ENCODE results near the gene TMSB10. TPM values are rescaled to one million over a fixed set of nuclear protein-coding genes. Genes with fewer than 3 reads are reported as not detected.

Gene TMSB10
- polyA plus RNA-seq, 3 donors: 5,130 to 7,914 (median 6,847) TPM

GRCh38 chr2:84885111-84885510, 20.3 kb upstream of the TMSB10 start:
- no peak for DNase-seq
- no peaks in the 10 kb centered on the region for H3K9me3 ChIP-seq (replicated peaks in 1 of 2; ENCODE audit: control insufficient read depth in 1 of 2, insufficient read depth in 1 of 2, low read length in 2 of 2)
- no CpG with 5 or more reads among the region's 2 CpGs for WGBS (ENCODE audit: insufficient coverage)
- Mint-ChIP-seq H3K4me3 (no peak overlapping the region), H3K27me3 (ENCODE audit: low read depth in 3 of 3) (peaks cover 25 to 27% (median 27%) of the 10 kb centered on the region in 3 donors), H3K27ac (peak overlapping the region in 1 of 7 donors; percentile 64), H3K9me3 (peaks cover 0 to 12% (median 6%) of the 10 kb centered on the region in 7 donors), H3K36me3 (peaks cover 3 to 5% of the 10 kb centered on the region in 2 donors), H3K4me1 (peaks cover 51% of the 10 kb centered on the region)
- intact Hi-C loops (cut with micrococcal nuclease): no loop called here
- no peaks in the 10 kb centered on the region for H3K36me3 ChIP-seq (replicated peaks in 1 of 2; ENCODE audit: control insufficient read depth in 1 of 2, insufficient read depth in 2 of 2, low read length in 2 of 2)
- no peak for TF ChIP-seq CTCF (IDR thresholded peaks at IDR 0.05)
- H3K4me1 ChIP-seq (ENCODE audit: control insufficient read depth in 1 of 2, insufficient read depth in 2 of 2, low read length in 2 of 2): peaks cover 45 to 54% of the 10 kb centered on the region in 2 donors
- no peak overlapping the region for H2AFZ ChIP-seq (ENCODE audit: insufficient read depth, low read depth, low read length, poor library complexity, severe bottlenecking)
- H4K20me1 ChIP-seq (ENCODE audit: insufficient read depth, low read length): no peaks in the 10 kb centered on the region
- H3K4me2 ChIP-seq (replicated peaks; ENCODE audit: extremely low read depth, low read length, poor library complexity, severe bottlenecking): no peak overlapping the region
- H3K27me3 ChIP-seq (ENCODE audit: control insufficient read depth in 2 of 2, insufficient read depth in 2 of 2, low read length in 2 of 2): peaks cover 13 to 18% of the 10 kb centered on the region in 2 donors
- H3K79me2 ChIP-seq (ENCODE audit: insufficient read depth, low read length): no peaks in the 10 kb centered on the region
- no peak overlapping the region for H3K27ac ChIP-seq (ENCODE audit: low read depth in 1 of 2, low read length in 2 of 2)
- H3K4me3 ChIP-seq (replicated peaks in 1 of 3; ENCODE audit: low read depth in 2 of 3, low read length in 3 of 3): no peak overlapping the region
- H3K9ac ChIP-seq (ENCODE audit: insufficient read depth, low read length, poor library complexity, severe bottlenecking): no peak overlapping the region

- H3K9me3 Mint-ChIP-seq: peaks cover 0 to 7% (median 2%) of the 10 kb centered on the region in 7 donors
- H3K27ac Mint-ChIP-seq: peak overlapping the region in 6 of 7 donors; percentile 53 to 95 (median 94)
These were observed 18.7 kb upstream of the TMSB10 start for GRCh38 chr2:84886791-84887190.

More at GRCh38 chr2:84886791-84887190, 18.7 kb upstream of the TMSB10 start:
- Mint-ChIP-seq H3K27me3 (ENCODE audit: low read depth in 3 of 3) (peaks cover 10 to 12% (median 11%) of the 10 kb centered on the region in 3 donors), H3K4me1 (peaks cover 42% of the 10 kb centered on the region), H3K36me3 (no peaks in the 10 kb centered on the region), H3K4me3 (no peak overlapping the region)
- H3K36me3 ChIP-seq (replicated peaks in 1 of 2; ENCODE audit: control insufficient read depth in 1 of 2, insufficient read depth in 2 of 2, low read length in 2 of 2): no peaks in the 10 kb centered on the region
- H3K4me1 ChIP-seq (ENCODE audit: control insufficient read depth in 1 of 2, insufficient read depth in 2 of 2, low read length in 2 of 2): peaks cover 36 to 42% of the 10 kb centered on the region in 2 donors
- no peak overlapping the region for H3K4me3 ChIP-seq (replicated peaks in 1 of 3; ENCODE audit: low read depth in 2 of 3, low read length in 3 of 3)
- no peak overlapping the region for H3K9ac ChIP-seq (ENCODE audit: insufficient read depth, low read length, poor library complexity, severe bottlenecking)
- no peak for TF ChIP-seq CTCF (IDR thresholded peaks at IDR 0.05)
- no peak overlapping the region for H3K4me2 ChIP-seq (replicated peaks; ENCODE audit: extremely low read depth, low read length, poor library complexity, severe bottlenecking)
- no peak overlapping the region for H2AFZ ChIP-seq (ENCODE audit: insufficient read depth, low read depth, low read length, poor library complexity, severe bottlenecking)
- DNase-seq: no peak
- no peaks in the 10 kb centered on the region for H4K20me1 ChIP-seq (ENCODE audit: insufficient read depth, low read length)
- intact Hi-C loops (cut with micrococcal nuclease): no loop called here
- peaks cover 1 to 3% of the 10 kb centered on the region in 2 donors for H3K27me3 ChIP-seq (ENCODE audit: control insufficient read depth in 2 of 2, insufficient read depth in 2 of 2, low read length in 2 of 2)
- H3K27ac ChIP-seq (ENCODE audit: low read depth in 1 of 2, low read length in 2 of 2): peak overlapping the region in 1 of 2 donors; percentile 92
- H3K79me2 ChIP-seq (ENCODE audit: insufficient read depth, low read length): no peaks in the 10 kb centered on the region
- H3K9me3 ChIP-seq (replicated peaks in 1 of 2; ENCODE audit: control insufficient read depth in 1 of 2, insufficient read depth in 1 of 2, low read length in 2 of 2): no peaks in the 10 kb centered on the region
- WGBS (ENCODE audit: insufficient coverage): 100% methylated on average over 5 of the region's 6 CpGs

Measured in CD14-positive monocyte (primary cell).